Epithelial cell of esophagus (primary cell): ENCODE data around the gene CPNE7.

Experiments used
- DNase-seq: peaks from one replicate; pipeline ENCODE4 v3.0.0; 2010; ENCODE audit warnings: low read depth
- H3K4me3 ChIP-seq: 2 replicates; pipeline ENCODE4 v1.5.1; 2011; ENCODE audit warnings: mild to moderate bottlenecking, low read length, control low read depth
- CTCF ChIP-seq: IDR thresholded peaks from 2 replicates; pipeline ENCODE4 v1.5.1; 2011; ENCODE audit warnings: low read depth, mild to moderate bottlenecking, low read length, control low read depth, inconsistent platforms; ENCODE audit not compliant: insufficient read depth; ENCODE audit errors: missing control alignments

Gene CPNE7

GRCh38 chr16:89642574-89642973 is 67.0 kb downstream of the CPNE7 start:
- H3K4me3 ChIP-seq: no peak overlapping the region
- no peak for DNase-seq
- no peak for TF ChIP-seq CTCF

- no peak for DNase-seq
- no peak for TF ChIP-seq CTCF
- H3K4me3 ChIP-seq: no peak overlapping the region
These were observed 68.3 kb downstream of the CPNE7 start for GRCh38 chr16:89643769-89644300.

- TF ChIP-seq CTCF: no peak
- H3K4me3 ChIP-seq: no peak overlapping the region
- DNase-seq: no peak
These were observed 69.6 kb downstream of the CPNE7 start for GRCh38 chr16:89645122-89645521.

- DNase-seq: no peak
- TF ChIP-seq CTCF: no peak
- H3K4me3 ChIP-seq: no peak overlapping the region
These were observed 70.7 kb downstream of the CPNE7 start for GRCh38 chr16:89646270-89646669.
